CD14-positive monocyte (primary cell): ENCODE data around the gene VSTM4. TPM values are rescaled to one million over a fixed set of nuclear protein-coding genes. Genes with fewer than 3 reads are reported as not detected.

Experiments
- DNase-seq, 3 donors: peaks; one replicate each; pipeline ENCODE4 v3.0.0-alpha.2; 2011 to 2022
- H2AFZ ChIP-seq: 2 replicates; pipeline ENCODE4 v1.6.0; 2012; ENCODE audit warnings: mild to moderate bottlenecking, low read depth, low read length, inconsistent platforms; ENCODE audit not compliant: insufficient read depth, poor library complexity, severe bottlenecking
- H3K27ac ChIP-seq, 2 donors: 1 replicate in 1 of 2; 2 replicates in 1 of 2; pipeline ENCODE4 v1.5.1; 2012 to 2013; ENCODE audit warnings: low read length in 2 of 2, control low read depth in 1 of 2, inconsistent platforms in 1 of 2, low read depth in 1 of 2, mild to moderate bottlenecking in 1 of 2
- H3K27me3 ChIP-seq, 2 donors: one replicate each; pipeline versions ENCODE4 v1.6.0 to v1.6.1; 2011 to 2013; ENCODE audit warnings: low read length in 2 of 2; ENCODE audit not compliant: control insufficient read depth in 2 of 2, insufficient read depth in 2 of 2
- H3K36me3 ChIP-seq, 2 donors: replicated peaks in 1 of 2; 1 replicate in 1 of 2; 2 replicates in 1 of 2; pipeline versions ENCODE4 v1.5.1 to v1.6.1; 2012 to 2013; ENCODE audit warnings: low read length in 2 of 2, control low read depth in 1 of 2, inconsistent platforms in 1 of 2, mild to moderate bottlenecking in 1 of 2; ENCODE audit not compliant: insufficient read depth in 2 of 2, control insufficient read depth in 1 of 2
- H3K4me1 ChIP-seq, 2 donors: 1 replicate in 1 of 2; 2 replicates in 1 of 2; pipeline versions ENCODE4 v1.5.1 to v1.6.1; 2012 to 2013; ENCODE audit warnings: low read length in 2 of 2, control low read depth in 1 of 2, inconsistent platforms in 1 of 2, mild to moderate bottlenecking in 1 of 2, moderate library complexity in 1 of 2; ENCODE audit not compliant: insufficient read depth in 2 of 2, control insufficient read depth in 1 of 2
- H3K4me2 ChIP-seq: replicated peaks from 2 replicates; pipeline ENCODE3; 2012; ENCODE audit warnings: low read length, moderate library complexity, mild to moderate bottlenecking; ENCODE audit not compliant: poor library complexity, severe bottlenecking; ENCODE audit errors: extremely low read depth
- H3K4me3 ChIP-seq, 3 experiments: fragments of 200-600 bp in 1 of 3; sonication (generic) in 1 of 3; replicated peaks in 1 of 3; 1 replicate in 2 of 3; 2 replicates in 1 of 3; pipeline ENCODE4 v1.5.1; 2011 to 2013; ENCODE audit warnings: low read length in 3 of 3, mild to moderate bottlenecking in 3 of 3, control low read depth in 2 of 3, low read depth in 2 of 3, inconsistent platforms in 1 of 3, moderate library complexity in 1 of 3
- H3K79me2 ChIP-seq: 2 replicates; pipeline ENCODE4 v1.6.0; 2012; ENCODE audit warnings: mild to moderate bottlenecking, control low read depth, inconsistent platforms, low read length, moderate library complexity; ENCODE audit not compliant: insufficient read depth
- H3K9ac ChIP-seq: 2 replicates; pipeline ENCODE4 v1.6.0; 2017; ENCODE audit warnings: low read length, mild to moderate bottlenecking; ENCODE audit not compliant: insufficient read depth, poor library complexity, severe bottlenecking
- H3K9me3 ChIP-seq, 2 donors: replicated peaks in 1 of 2; 1 replicate in 1 of 2; 2 replicates in 1 of 2; pipeline versions ENCODE4 v1.5.1 to v1.6.1; 2012 to 2013; ENCODE audit warnings: low read length in 2 of 2, control low read depth in 1 of 2; ENCODE audit not compliant: control insufficient read depth in 1 of 2, insufficient read depth in 1 of 2
- H4K20me1 ChIP-seq: 2 replicates; pipeline ENCODE4 v1.6.0; 2012; ENCODE audit warnings: mild to moderate bottlenecking, low read length, control low read depth, moderate library complexity; ENCODE audit not compliant: insufficient read depth
- H3K27ac Mint-ChIP-seq, 7 donors: one replicate each; pipeline ENCODE4 v1.8.0; 2020; ENCODE audit warnings: mild to moderate bottlenecking in 7 of 7, mixed read lengths in 7 of 7, moderate library complexity in 6 of 7, inconsistent platforms in 2 of 7
- H3K27me3 Mint-ChIP-seq, 3 donors: one replicate each; pipeline ENCODE4 v1.8.0; 2021 to 2022; ENCODE audit warnings: low read depth in 3 of 3, mild to moderate bottlenecking in 3 of 3, mixed read lengths in 3 of 3, moderate library complexity in 3 of 3, inconsistent platforms in 1 of 3
- H3K36me3 Mint-ChIP-seq, 2 donors: one replicate each; pipeline ENCODE4 v1.8.0; 2020; ENCODE audit warnings: mixed read lengths in 2 of 2, inconsistent platforms in 1 of 2, mild to moderate bottlenecking in 1 of 2
- H3K4me1 Mint-ChIP-seq: one replicate; pipeline ENCODE4 v1.8.0; 2020; ENCODE audit warnings: mild to moderate bottlenecking, mixed read lengths
- H3K4me3 Mint-ChIP-seq, 2 donors: one replicate each; pipeline ENCODE4 v1.8.0; 2020; ENCODE audit warnings: mild to moderate bottlenecking in 2 of 2, mixed read lengths in 2 of 2, moderate library complexity in 1 of 2
- H3K9me3 Mint-ChIP-seq, 7 donors: one replicate each; pipeline ENCODE4 v1.8.0; 2020 to 2022; ENCODE audit warnings: mixed read lengths in 7 of 7, mild to moderate bottlenecking in 6 of 7, moderate library complexity in 6 of 7, inconsistent platforms in 2 of 7
- WGBS: methylation state at CpG from one replicate; pipeline ENCODE4 v1.1.5; 2013; ENCODE audit warnings: missing lambda C conversion rate; ENCODE audit not compliant: insufficient coverage; 5-methylcytosine and 5-hydroxymethylcytosine counted together
- intact Hi-C, 2 donors: fragments of 100-400 bp; cut with micrococcal nuclease; formaldehyde crosslinking; loops; one replicate each; pipeline versions ENCODE4 v1.15.0 to v1.15.1; 2023
- polyA plus RNA-seq, 3 donors: library from polyadenylated mRNA; depleted of rRNA in 1 of 3; unstranded in 2 of 3; stranded (reverse) in 1 of 3; fragments of 300-500 nt in 2 of 3; fragments of >200 nt in 1 of 3; fragmentation: Illumina TruSeq in 2 of 3; gene quantifications; 1 replicate in 2 of 3; 2 replicates in 1 of 3; pipeline ENCODE4 v1.2.3, GENCODE V29; 2012 to 2021
- TF ChIP-seq, protein P1 (sequence below): fragments of 200-600 bp; IDR thresholded peaks from one replicate; pipeline ENCODE4 v1.8.0; 2022; ENCODE audit warnings: antibody characterized with exemption, mild to moderate bottlenecking

VSTM4 gene
- polyA plus RNA-seq, 3 donors = not detected

- H2AFZ ChIP-seq = no peak overlapping the region
- no peaks in the 10 kb centered on the region for H4K20me1 ChIP-seq
- H3K27me3 ChIP-seq = no peaks in the 10 kb centered on the region
- DNase-seq = no peak
- Mint-ChIP-seq H3K9me3 (peaks cover 0 to 2% (median 0%) of the 10 kb centered on the region in 7 donors), H3K27ac (no peak overlapping the region), H3K36me3 (no peaks in the 10 kb centered on the region), H3K4me3 (no peak overlapping the region), H3K27me3 (peaks cover 0 to 6% (median 0%) of the 10 kb centered on the region in 3 donors), H3K4me1 (no peaks in the 10 kb centered on the region)
- H3K27ac ChIP-seq = no peak overlapping the region
- TF ChIP-seq, protein P1, sequence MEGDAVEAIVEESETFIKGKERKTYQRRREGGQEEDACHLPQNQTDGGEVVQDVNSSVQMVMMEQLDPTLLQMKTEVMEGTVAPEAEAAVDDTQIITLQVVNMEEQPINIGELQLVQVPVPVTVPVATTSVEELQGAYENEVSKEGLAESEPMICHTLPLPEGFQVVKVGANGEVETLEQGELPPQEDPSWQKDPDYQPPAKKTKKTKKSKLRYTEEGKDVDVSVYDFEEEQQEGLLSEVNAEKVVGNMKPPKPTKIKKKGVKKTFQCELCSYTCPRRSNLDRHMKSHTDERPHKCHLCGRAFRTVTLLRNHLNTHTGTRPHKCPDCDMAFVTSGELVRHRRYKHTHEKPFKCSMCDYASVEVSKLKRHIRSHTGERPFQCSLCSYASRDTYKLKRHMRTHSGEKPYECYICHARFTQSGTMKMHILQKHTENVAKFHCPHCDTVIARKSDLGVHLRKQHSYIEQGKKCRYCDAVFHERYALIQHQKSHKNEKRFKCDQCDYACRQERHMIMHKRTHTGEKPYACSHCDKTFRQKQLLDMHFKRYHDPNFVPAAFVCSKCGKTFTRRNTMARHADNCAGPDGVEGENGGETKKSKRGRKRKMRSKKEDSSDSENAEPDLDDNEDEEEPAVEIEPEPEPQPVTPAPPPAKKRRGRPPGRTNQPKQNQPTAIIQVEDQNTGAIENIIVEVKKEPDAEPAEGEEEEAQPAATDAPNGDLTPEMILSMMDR = no peak
- H3K4me1 ChIP-seq = no peaks in the 10 kb centered on the region
- no peaks in the 10 kb centered on the region for H3K36me3 ChIP-seq
- H3K4me2 ChIP-seq = no peak overlapping the region
- H3K9me3 ChIP-seq = no peaks in the 10 kb centered on the region
- intact Hi-C loops = no loop called here
- no peaks in the 10 kb centered on the region for H3K79me2 ChIP-seq
- no peak overlapping the region for H3K4me3 ChIP-seq
- no peak overlapping the region for H3K9ac ChIP-seq
- WGBS = 91% methylated on average over 8 of the region's 11 CpGs
Measured at GRCh38 chr10:49053053-49053997, 62.0 kb downstream of the VSTM4 start.

DNA sequence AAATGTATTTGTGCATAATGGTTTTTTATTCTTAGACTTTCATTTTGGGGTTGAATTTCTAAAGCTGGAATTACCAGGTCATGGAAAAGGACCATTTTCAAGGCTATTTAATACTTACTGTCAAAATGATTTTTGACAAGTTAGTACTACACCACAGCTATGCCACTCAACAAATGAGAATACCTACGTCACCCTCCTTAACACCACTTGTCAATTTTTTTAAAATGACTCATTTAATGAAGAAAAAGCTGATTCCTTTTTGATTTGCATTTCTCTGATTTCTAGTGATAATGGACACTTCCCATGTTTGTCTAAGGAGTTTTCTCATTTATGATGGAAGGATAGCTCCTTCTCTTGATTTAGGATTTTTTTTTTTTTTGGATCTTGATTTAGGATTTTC lies 63.3 kb downstream of the VSTM4 start:
- intact Hi-C loops = no loop called here
- H3K4me2 ChIP-seq = no peak overlapping the region

More for the DNA sequence above, 63.3 kb downstream of the VSTM4 start:
- Histone ChIP-seq H4K20me1 (no peaks in the 10 kb centered on the region), H3K36me3 (no peaks in the 10 kb centered on the region), H3K4me1 (no peaks in the 10 kb centered on the region), H3K4me3 (no peak overlapping the region), H3K9me3 (no peaks in the 10 kb centered on the region), H3K27ac (no peak overlapping the region), H3K79me2 (no peaks in the 10 kb centered on the region), H3K9ac (no peak overlapping the region), H2AFZ (no peak overlapping the region), H3K27me3 (no peaks in the 10 kb centered on the region)
- Mint-ChIP-seq H3K27me3 (peaks cover 0 to 6% (median 1%) of the 10 kb centered on the region in 3 donors), H3K36me3 (no peaks in the 10 kb centered on the region), H3K4me3 (no peak overlapping the region), H3K9me3 (peaks cover 0 to 4% (median 0%) of the 10 kb centered on the region in 7 donors), H3K27ac (no peak overlapping the region), H3K4me1 (no peaks in the 10 kb centered on the region)
- TF ChIP-seq, protein P1 = no peak
- DNase-seq = no peak
- no CpG with 5 or more reads among the region's 1 CpG for WGBS
